ENCODE data around the gene C19orf73. TPM values are rescaled to one million over a fixed set of nuclear protein-coding genes. Genes with fewer than 3 reads are reported as not detected.
A peak's percentile ranks its signal among the peaks of the same experiment; 100 is the strongest.

C19orf73 gene
- total RNA-seq, 1 donor, result 0.36 TPM

- H2AFZ ChIP-seq (ENCODE audit: low read length), result no peak overlapping the region
- H4K20me1 ChIP-seq (ENCODE audit: insufficient read depth, low read length), result peaks cover 37% of the 10 kb centered on the region
- peak; percentile 3 for DNase-seq (ENCODE audit: insufficient read length, low spot score, missing footprints)
- H3K4me2 ChIP-seq (ENCODE audit: insufficient read depth, low read length), result no peak overlapping the region
- H3K36me3 ChIP-seq (ENCODE audit: insufficient read depth, low read length), result peaks cover 63% of the 10 kb centered on the region
- H3K4me3 ChIP-seq (ENCODE audit: insufficient read depth, low read length), result no peak overlapping the region
- no peaks in the 10 kb centered on the region for H3K9me3 ChIP-seq (ENCODE audit: low read depth, low read length)
- H3K27me3 ChIP-seq (ENCODE audit: insufficient read depth, low read length), result no peaks in the 10 kb centered on the region
- TF ChIP-seq CTCF (IDR thresholded peaks at IDR 0.05; ENCODE audit: extremely low read depth, low read depth, low read length), result no peak
- peaks cover 21% of the 10 kb centered on the region for H3K79me2 ChIP-seq (ENCODE audit: insufficient read depth, low read length)
- peaks cover 14% of the 10 kb centered on the region for H3K4me1 ChIP-seq (ENCODE audit: insufficient read depth, low read length)
- no peak overlapping the region for H3K27ac ChIP-seq (ENCODE audit: low read depth, low read length)
These were observed 11.1 kb downstream of the C19orf73 start for GRCh38 chr19:49107625-49108459.

- H4K20me1 ChIP-seq (ENCODE audit: insufficient read depth, low read length), result peaks cover 45% of the 10 kb centered on the region
- H2AFZ ChIP-seq (ENCODE audit: low read length), result no peak overlapping the region
- H3K4me2 ChIP-seq (ENCODE audit: insufficient read depth, low read length), result no peak overlapping the region
- H3K27me3 ChIP-seq (ENCODE audit: insufficient read depth, low read length), result no peaks in the 10 kb centered on the region
- H3K9me3 ChIP-seq (ENCODE audit: low read depth, low read length), result no peaks in the 10 kb centered on the region
- no peak overlapping the region for H3K4me3 ChIP-seq (ENCODE audit: insufficient read depth, low read length)
- peak; percentile 82 for TF ChIP-seq CTCF (IDR thresholded peaks at IDR 0.05; ENCODE audit: extremely low read depth, low read depth, low read length)
- peaks cover 14% of the 10 kb centered on the region for H3K4me1 ChIP-seq (ENCODE audit: insufficient read depth, low read length)
- peaks cover 26% of the 10 kb centered on the region for H3K79me2 ChIP-seq (ENCODE audit: insufficient read depth, low read length)
- peaks cover 70% of the 10 kb centered on the region for H3K36me3 ChIP-seq (ENCODE audit: insufficient read depth, low read length)
- no peak overlapping the region for H3K27ac ChIP-seq (ENCODE audit: low read depth, low read length)
- peak; percentile 92 for DNase-seq (ENCODE audit: insufficient read length, low spot score, missing footprints)
These were observed 12.3 kb downstream of the C19orf73 start for GRCh38 chr19:49106648-49107135.

- Histone ChIP-seq H3K27me3 (ENCODE audit: insufficient read depth, low read length) (no peaks in the 10 kb centered on the region), H3K4me2 (ENCODE audit: insufficient read depth, low read length) (no peak overlapping the region), H3K27ac (ENCODE audit: low read depth, low read length) (no peak overlapping the region), H3K4me3 (ENCODE audit: insufficient read depth, low read length) (no peak overlapping the region), H3K36me3 (ENCODE audit: insufficient read depth, low read length) (peaks cover 80% of the 10 kb centered on the region), H3K79me2 (ENCODE audit: insufficient read depth, low read length) (peaks cover 41% of the 10 kb centered on the region), H4K20me1 (ENCODE audit: insufficient read depth, low read length) (peaks cover 52% of the 10 kb centered on the region), H3K9me3 (ENCODE audit: low read depth, low read length) (no peaks in the 10 kb centered on the region), H3K4me1 (ENCODE audit: insufficient read depth, low read length) (no peaks in the 10 kb centered on the region), H2AFZ (ENCODE audit: low read length) (no peak overlapping the region)
- TF ChIP-seq CTCF (IDR thresholded peaks at IDR 0.05; ENCODE audit: extremely low read depth, low read depth, low read length), result no peak
- DNase-seq (ENCODE audit: insufficient read length, low spot score, missing footprints), result peak; percentile 69
These were observed 14.6 kb downstream of the C19orf73 start for GRCh38 chr19:49104229-49104864.

All from osteoblast (primary cell).